ENCODE data around the gene TAF4. TPM values are rescaled to one million over a fixed set of nuclear protein-coding genes. Genes with fewer than 3 reads are reported as not detected.

The TAF4 gene
- total RNA-seq, 1 donor from 2014 or later: 2.3 TPM

DNA sequence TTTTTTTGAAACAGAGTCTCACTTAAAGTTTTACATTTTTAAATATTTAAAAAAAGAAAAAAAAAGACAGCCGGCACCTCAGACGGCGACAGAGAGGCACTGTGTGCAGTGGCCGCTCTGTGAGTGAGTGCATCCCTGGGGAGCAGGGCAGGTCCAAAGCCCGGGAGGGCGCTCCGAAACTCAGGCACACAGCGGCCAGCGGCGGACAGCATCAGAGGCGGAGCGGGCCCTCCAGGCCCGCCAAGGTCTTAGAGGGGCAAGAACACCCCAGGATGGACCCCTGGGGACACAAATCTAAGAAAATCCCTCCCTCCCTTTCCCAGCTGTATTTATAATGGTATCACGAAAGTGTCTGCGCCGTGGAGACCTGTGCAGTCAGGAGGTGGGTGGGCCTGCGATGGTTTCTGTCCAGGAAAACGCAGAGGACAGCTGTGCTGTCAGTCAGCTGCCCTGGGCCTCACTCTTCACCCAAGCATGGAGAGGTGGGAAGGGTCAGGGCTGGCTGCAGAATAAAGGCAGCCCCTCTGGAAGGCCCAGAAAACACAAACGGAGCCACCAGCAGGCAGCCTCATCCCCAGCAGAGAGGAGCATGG is 43.8 kb downstream of the TAF4 start:
- no peak for DNase-seq (ENCODE audit: low read depth in 2 of 2)

DNA sequence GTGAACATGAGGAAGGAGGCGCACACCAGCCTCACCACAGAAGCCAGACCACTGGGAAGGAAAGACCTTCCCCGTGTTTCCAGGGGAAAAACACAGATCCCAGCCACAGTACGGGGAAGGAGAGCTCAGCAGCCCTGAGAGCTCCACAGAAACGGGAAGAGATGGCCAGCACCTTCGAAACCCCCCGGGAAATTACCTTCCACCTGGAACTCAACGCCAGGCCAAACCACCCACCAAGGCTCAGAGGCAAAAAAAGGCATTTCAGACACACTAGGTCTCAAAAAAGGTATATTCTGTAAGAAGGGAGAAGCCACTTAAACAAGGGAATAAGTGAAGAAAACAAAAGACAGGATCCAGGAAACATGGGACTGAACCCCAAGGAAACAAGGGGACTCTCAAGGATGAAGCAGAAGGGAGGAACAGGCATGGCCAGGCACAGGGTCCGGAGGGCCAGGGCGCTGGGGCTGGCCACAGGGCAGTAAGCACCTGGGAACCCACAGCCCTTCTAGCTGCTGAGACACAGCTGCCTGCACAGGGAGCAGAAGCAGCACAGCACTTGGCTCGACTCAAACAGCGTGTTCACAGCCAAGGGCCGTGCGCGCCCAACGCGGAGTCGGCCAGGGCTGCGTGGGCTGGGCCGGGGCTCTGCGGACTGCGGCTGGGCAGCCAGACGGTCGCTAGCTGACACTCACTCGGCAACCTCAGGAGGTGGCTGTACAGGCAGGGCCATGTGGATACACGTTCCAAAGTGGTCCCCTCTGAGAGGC is 44.6 kb downstream of the TAF4 start:
- no peak for DNase-seq (ENCODE audit: low read depth in 2 of 2)

DNA sequence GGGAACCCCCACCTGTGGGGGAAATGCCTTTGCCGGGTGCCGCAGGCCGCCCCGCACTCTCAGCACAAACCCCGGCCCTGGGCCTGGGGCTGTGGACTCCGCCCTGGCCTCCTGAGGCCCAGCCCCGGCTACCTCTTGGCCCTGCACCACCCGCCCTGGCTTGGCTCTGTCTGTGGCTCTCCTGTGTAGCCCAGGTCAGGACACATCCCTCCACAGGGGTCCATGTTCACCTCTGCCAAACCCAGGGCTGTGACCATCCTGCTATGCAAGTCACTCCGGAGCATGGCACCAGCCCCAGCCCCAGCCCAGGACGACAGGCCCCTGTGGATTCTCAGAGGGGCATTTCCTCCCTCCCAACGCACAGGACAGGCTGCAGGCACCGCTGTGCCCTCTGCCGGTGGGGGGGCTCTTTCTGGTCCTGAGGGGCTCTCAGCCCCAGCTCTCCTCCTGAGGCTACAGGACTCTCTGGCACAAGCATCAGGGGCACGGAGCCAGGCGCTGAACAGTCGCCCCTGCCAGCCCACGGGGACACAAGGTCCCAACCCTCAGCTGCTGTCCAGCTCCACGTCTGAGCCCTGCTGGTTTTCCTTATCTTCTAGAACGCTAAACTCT is 45.7 kb downstream of the TAF4 start:
- no peak for DNase-seq (ENCODE audit: low read depth in 2 of 2)

DNA sequence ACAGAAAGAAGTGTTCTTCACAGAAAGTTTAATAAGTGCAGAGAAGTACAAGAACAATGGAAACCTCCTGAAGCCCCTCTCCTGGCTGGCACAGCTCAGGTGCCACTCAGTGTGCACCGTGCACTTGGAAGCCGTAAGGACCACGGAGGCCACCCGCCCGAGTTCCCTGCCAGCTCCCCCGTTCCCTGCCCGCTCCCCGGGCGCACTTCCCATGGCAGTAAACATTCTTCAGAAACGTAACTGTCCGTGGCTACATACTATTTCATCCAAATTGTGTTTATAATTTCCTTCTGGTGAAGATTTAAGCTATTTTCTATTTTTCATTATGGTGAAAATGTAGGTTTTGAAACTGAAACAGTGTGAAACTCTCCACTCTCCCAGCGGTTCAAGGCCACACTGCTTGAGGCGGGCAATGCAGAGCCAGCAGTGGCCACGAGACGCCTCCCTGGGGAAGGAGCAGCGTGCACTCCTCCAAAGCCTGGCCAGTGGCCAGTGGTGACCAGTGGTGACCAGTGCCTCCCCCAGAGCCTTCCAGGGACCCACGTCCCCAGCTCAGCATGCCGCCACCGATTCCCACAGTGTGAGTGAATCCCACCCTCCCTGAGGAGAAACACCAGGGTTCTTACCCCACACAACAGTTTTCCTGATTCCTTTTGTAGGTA is 46.4 kb downstream of the TAF4 start:
- no peak for DNase-seq (ENCODE audit: low read depth in 2 of 2)

DNA sequence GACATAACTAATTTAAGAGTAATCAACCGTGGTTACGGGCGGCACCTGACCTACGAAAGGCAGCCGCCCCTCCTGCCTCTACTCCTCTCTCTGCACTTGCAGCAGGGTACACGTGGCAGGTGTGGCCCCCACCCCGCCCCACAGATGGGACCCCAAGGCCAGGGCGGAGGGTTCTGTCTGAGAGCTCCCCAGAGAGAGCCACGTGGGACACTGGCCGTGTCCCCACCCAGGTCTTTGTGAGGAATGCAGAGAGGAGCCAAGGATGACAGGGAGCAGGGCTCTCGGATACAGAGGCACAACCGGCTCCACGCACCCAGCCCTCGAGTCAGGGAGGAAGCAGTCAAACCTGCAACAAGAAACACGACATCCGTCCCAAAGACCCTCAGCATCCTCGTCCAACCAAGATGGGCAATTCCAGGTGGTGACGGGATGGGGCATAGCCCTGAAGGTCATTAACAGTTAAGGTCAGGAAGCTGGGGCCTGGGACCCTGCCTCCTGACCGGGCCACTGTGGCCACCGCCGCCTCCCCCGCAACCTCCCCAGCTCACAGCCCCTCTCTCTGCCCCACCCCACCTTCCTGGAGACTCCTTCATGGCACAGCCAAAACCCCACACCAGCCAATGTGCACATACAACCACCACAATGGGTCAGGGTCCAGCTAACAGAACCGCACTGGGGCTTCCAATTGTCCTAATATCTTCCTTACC is 47.1 kb downstream of the TAF4 start:
- DNase-seq (ENCODE audit: low read depth in 2 of 2): no peak

DNA sequence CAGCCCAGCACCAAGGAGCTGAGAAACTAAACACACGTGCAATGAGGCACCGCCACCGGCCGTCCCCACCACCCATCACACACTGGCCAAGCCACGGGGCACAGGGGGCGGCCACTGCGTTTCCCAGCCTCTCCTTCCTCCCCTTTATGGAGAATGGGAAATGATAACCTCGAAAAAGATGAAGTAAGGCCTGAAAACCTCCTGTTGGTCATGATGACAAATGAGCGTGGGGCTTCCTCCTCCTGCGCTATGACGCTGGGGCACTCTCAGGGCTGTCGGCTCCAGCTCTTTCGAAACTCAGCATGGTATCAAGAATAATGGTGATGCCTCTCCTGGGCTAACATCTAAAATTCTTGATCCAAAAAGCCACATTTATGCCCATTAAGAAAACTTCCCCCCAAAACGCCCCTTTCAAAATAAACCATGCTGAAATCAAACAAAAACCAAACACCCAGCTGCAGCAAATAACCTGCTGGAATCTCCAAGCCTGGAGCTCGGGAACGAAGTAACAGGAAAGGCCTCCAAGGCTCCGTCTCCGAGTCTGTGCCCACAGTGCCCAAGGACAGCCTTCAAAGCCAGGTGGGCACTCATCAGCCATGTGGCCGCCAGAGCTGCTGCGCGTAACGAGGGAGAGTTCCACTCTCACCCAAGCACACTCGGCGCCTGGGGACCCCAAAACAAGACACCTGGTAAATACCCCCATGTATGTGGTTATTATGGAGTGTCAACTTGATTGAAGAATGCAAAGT is 50.0 kb downstream of the TAF4 start:
- DNase-seq (ENCODE audit: low read depth in 2 of 2): no peak

DNA sequence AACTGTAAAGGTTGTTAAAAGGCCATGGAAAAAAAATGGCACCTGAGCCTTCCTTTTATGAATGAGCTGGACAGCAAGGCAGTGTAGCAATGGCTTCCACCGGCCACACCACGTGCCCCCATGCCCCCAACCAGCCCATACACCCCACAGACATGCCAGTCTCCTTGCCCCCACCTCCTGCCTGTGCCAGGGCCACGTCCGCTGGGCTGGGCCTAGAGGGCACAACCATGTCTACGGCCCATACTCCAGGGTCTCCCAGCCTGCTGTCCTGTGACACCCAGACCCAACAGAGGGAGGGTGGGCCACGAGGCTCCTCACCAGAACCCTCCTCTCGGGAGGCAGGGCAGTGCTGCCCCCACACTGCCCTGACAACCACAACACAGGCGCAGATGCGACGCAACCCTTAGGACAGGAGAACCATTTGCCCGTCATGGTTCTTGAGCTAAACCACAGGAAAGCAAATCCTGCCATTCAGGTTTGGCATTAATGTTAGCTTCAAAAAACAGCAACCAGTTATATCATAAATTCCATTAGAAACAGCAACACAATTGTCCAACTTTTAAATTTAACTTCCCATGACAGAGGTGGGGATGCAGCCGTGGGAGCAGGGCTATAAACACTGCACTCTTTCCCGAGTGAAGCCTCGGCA is 50.7 kb downstream of the TAF4 start:
- no peak for DNase-seq (ENCODE audit: low read depth in 2 of 2)

DNA sequence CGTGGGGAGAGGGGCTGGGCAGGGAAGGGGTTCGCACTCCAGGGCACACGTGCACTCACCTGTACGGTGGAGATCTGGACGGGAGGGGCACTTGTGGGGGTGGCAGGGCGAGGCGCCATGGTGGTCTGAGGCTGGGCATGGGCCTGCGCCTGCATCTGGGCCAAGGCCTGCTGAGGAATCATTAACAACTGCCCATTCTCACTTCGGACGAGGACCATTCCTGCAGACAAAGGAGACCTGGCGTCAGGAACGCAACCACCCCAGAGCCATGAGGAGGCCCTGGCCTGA is 51.2 kb downstream of the TAF4 start:
- no peak for DNase-seq (ENCODE audit: low read depth in 2 of 2)

DNA sequence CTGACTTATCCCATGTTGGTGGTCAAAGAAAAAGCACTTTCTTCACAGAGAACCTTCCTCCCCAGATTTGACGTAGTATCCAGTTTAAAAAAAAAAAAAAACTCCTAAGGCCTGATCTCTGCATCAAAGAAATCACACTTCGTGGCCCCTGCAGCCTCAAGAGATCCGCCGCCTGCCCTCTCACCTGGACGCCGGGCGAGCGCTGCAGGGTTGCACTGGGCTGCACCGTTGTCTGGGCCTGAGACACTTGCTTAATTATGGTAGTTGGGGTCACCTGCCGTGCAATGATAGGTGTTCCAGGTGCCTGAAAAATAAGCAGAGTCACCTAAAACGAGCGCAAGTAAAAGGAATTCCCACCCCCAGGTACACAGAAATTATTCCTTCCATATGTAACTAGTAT is 53.0 kb downstream of the TAF4 start:
- DNase-seq (ENCODE audit: low read depth in 2 of 2): no peak

DNA sequence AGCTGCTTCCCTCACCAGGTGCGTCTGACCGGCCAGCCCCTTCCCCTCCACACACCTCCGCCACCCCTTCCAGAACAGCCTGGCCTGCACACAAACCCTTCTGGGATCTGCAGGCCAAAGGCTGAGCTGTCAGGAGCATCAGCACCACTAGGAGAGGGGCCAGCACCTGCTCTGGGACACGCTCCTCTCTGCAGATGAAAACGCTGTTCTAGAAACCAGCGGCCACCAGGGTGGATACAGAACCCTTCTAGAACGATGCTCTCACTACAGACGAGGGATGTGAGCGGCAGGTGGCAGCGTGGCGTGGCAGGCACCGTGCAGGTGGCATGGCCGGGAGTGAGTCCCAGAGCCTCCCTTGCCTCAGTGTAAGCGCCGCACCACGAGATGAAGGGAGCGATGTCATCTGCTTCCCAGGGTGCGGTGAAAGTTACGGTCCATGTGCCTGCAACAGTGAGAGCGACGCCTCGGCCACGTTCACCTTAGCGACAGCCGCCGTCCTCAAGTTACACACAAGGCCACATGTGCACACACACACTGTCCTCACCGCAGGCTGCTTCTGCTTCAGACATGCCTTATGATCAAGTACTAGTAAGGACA is 53.6 kb downstream of the TAF4 start:
- DNase-seq (ENCODE audit: low read depth in 2 of 2): no peak

DNA sequence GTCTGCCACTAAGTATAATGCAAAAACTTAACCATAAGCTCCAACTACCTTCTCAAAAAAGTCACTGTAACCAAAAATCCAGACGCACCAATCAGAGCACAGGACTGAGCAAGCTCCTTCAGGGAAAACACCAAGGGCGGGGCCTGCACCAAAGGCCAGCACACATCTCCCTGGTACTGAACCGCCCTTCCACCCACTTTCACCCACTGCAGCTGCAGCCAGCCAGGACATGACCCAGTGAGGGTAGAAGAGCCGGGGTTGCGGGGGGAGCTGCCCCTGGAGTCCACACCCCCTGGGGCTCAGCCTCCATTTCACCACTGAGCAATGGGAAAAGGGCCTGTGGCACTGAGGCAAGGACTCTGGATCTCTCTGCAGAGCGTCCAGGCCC is 54.3 kb downstream of the TAF4 start:
- no peak for DNase-seq (ENCODE audit: low read depth in 2 of 2)

DNA sequence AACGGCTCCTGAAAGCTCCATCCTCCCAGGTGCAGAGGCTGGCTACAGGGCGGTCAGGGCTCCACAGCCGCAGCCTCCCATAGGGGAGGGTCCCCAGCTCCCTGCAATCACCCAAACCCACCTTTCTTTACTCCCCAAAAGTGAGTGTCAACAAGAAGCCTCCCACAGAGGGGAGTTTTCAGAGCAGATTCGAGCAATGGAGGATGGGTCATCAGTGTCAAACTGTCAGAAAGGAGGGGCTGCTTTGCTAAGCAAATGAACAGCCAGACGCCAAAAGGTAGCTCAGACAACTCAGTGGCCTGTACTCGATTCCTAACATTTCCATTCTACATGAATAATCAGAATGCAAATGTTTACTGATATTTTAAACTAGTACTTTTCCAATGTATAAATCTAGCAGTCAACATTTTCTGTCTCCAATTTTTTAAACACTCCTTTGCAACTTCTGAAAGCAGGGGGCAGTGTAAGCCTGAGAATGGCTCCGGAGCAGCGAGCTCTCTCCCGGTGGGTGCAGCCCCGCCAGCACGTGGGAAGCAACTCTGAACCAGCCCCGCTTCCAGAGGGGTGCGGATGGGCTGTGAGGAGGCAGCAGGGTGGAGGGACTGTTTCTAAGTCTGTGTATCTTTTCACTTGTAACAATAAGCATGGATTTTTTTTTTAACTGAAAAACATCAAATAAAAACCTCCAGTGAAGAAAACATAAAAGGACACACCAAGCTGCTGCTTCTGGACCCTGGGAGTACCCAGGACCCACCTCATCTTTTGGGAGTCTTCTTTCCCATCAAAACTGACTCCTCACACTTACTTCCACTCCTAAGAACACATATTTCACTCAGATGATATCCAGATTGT is 54.9 kb downstream of the TAF4 start:
- DNase-seq (ENCODE audit: low read depth in 2 of 2): peak; percentile 45 to 63

DNA sequence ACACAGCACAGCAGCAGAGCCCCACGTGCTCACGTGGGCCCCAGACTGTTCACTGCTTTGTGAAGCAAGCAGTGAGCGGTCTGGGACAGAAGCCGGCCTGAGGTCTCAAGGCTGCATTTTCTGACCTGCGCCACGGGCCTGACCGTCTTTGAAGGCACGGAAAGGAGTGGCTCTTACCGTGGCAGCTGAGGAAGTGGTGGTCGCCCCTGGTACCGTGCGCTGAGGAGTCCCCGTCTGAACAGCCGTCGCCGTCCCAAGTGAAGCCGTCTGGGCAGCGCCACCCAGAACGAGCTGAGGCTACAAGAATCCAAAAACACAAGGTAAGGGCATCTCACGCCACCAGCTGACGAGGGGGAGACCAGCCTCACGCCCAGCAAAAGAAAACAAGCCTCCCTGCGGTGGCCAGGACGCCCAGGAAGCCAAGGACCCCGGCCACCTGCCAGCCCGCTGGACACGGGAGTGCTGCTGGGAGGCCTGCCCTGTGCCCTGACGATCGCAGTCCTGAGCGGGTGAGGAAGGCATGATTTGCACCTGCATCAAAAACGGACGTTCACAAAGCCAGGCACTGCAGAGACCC is 55.7 kb downstream of the TAF4 start:
- no peak for DNase-seq (ENCODE audit: low read depth in 2 of 2)

DNA sequence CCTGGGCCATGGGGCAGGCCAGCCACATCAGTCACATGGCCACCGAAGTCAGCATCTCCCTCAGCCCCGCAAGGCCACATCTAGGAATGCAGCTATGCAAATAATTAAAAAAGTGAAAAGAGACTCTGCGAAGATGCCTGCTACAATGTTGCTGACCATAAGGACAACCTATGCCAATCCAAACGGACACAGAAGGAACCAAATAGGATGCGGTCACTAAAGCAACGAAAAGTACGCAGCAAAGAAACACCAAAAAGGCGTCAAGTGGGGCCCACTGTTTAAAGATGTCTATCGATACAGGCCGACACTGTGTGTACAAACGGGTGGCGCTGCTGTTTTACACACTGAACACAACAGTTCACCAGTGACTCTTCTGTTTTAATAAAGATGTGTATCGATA is 56.4 kb downstream of the TAF4 start:
- DNase-seq (ENCODE audit: low read depth in 2 of 2): no peak

DNA sequence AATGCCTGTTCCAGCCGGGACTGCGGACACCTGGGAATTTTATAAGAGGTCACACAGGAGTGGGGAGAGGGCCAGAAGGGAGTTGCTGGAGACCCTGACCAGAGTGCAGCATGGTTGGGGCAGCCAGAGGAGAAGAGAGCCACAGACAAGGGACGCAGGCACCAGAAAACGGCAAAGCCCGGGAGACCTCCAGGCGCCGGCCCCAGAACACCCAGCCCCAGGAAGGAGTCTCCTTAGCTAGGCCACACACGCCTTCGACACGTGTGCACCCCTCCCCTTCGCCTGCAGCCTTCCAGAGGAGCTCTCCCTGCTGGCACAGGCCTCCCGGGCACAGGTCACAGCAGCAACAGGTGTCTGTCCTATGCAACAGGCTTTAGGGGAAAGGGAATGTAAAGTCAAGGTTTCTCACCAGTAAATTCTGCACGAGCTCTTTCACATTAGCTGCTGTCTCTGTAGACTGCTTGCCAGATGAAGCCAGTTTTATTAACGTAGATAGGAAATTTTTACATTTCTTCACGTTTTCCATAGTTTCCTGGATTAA is 57.0 kb downstream of the TAF4 start:
- no peak for DNase-seq (ENCODE audit: low read depth in 2 of 2)

DNA sequence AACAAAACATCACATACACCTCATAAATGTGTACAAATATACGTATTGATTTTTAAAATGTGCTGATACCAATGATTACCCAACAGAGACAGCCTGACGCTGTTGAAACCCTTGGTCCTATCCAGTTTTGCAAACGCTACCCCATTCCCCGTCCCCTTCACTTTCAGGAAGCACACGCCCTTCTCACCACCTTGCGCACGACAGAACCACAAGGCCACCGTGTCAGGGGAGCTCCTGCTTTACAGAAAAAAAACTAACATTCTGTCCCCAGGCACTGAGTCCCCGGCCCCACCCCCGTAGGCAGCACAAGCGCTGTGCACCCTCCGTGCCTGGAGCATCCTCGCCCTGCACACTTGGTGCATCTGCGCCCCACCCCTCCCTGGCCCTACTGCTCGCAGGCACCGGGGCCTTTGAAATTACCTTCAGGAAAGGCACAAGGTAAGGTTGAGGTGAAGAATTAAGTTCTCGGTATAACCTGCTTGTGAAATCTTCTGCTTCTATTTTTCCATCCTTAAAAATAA is 58.5 kb downstream of the TAF4 start:
- DNase-seq (ENCODE audit: low read depth in 2 of 2): no peak

DNA sequence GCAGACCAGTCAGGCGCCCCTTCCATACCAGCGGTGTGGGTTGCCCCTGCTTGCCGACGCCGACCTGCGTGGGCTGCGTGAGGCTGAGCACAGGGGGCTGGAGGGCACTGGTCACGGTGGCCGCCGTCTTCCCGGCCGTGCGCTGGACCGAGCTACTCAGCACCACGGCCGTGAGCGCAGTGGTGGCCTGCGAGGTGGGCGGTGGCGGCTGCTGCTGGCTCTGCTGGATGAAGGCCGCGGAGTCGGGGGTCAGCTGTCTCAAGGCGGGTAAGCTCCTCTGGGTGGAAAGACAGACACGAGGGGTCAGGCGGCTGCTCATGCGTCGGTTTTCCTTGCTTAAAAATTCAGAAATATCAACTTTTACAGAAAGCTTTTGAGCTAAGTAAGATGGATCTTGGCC is 59.2 kb downstream of the TAF4 start:
- no peak for DNase-seq (ENCODE audit: low read depth in 2 of 2)

DNA sequence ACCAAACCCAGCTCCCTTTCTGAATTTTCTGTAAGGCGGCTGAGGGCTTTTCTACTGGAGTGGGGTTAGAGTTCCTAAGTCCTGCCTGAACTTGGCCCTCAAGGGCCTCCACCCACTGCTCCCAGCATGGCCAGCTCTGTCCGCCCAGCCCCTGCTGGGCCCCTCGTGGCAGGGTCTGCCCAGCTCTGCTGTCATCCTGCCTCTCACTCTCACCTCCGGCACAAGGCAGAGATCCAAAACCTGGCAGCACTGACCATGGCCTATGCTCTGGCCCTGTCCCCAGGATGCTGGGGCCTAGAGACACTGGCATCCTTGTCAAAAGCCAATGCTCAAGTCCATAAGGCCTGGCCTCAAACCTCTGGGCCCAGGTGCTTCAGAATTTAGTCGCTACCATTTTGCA is 61.1 kb downstream of the TAF4 start:
- DNase-seq (ENCODE audit: low read depth in 2 of 2): no peak
